Epithelial cell of esophagus (primary cell): Measurements from ENCODE around the gene ALKAL2.
A peak's percentile ranks its signal among the peaks of the same experiment; 100 is the strongest.

ENCODE experiments used
- DNase-seq: peaks from one replicate; pipeline ENCODE4 v3.0.0; 2010; ENCODE audit warnings: low read depth
- H3K4me3 ChIP-seq: 2 replicates; pipeline ENCODE4 v1.5.1; 2011; ENCODE audit warnings: mild to moderate bottlenecking, low read length, control low read depth
- TF ChIP-seq, protein P1 (sequence below): IDR thresholded peaks from 2 replicates; pipeline ENCODE4 v1.5.1; 2011; ENCODE audit warnings: low read depth, mild to moderate bottlenecking, low read length, control low read depth, inconsistent platforms; ENCODE audit not compliant: insufficient read depth; ENCODE audit errors: missing control alignments

The ALKAL2 gene

DNA sequence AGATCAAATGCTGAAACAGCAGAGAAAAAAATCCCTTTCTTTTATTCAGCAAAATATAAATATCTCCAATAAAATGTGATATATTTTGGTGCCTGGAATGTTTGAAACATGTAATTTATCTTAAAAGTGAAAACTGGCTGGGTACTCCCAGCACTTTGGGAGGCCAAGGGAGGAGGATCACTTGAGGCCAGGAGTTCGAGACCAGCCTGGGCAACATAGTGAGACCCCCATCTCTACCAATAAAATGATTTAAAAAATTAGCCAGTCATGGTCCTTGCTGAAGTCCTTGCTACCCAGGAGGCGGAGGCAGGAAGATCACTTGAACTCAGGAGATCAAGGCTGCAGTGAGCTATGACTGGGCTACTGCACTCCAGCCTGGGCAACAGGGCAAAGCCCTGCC lies 32.7 kb downstream of the ALKAL2 start:
- no peak overlapping the region for H3K4me3 ChIP-seq
- DNase-seq = no peak
- TF ChIP-seq, protein P1, sequence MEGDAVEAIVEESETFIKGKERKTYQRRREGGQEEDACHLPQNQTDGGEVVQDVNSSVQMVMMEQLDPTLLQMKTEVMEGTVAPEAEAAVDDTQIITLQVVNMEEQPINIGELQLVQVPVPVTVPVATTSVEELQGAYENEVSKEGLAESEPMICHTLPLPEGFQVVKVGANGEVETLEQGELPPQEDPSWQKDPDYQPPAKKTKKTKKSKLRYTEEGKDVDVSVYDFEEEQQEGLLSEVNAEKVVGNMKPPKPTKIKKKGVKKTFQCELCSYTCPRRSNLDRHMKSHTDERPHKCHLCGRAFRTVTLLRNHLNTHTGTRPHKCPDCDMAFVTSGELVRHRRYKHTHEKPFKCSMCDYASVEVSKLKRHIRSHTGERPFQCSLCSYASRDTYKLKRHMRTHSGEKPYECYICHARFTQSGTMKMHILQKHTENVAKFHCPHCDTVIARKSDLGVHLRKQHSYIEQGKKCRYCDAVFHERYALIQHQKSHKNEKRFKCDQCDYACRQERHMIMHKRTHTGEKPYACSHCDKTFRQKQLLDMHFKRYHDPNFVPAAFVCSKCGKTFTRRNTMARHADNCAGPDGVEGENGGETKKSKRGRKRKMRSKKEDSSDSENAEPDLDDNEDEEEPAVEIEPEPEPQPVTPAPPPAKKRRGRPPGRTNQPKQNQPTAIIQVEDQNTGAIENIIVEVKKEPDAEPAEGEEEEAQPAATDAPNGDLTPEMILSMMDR = no peak

DNA sequence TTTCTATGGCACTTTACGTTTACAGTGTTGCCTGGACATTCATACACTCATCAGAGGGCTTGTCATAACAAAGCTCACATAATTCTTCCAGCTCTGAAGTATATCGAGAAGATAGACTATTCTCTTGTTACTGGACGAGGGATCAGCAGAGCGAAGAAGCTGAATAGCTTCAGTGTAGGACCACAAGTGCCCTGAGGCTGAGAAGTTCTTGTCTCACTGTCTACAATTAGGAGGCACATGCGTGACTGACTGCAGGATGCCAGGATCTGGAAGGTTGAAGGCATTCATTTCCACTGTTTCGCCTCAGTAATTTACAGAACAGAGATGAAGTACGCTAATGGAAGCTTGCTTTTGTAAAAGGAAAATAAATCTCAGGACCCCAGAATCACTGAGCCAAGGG lies 33.6 kb downstream of the ALKAL2 start:
- H3K4me3 ChIP-seq = no peak overlapping the region
- TF ChIP-seq, protein P1 = no peak
- DNase-seq = peak; percentile 45

DNA sequence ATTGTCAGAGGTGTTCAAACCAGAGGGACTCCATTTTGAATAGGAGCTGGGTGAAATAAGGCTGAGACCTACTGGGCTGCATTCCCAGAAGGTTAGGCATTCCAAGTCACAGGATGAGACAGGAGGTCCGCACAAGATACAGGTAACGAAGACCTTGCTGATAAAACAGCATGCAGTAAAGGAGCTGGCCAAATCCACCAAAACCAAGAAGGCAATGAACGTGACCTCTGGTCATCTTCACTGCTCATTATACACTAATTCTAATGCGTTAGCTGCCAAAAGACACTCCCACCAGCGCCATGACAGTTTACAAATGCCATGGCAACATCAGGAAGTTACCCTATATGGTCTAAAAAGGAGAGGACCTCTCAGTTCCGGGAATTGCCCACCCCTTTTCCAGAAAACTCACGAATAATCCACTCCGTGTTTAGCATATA lies 34.7 kb downstream of the ALKAL2 start:
- H3K4me3 ChIP-seq = no peak overlapping the region
- DNase-seq = no peak
- TF ChIP-seq, protein P1 = no peak

DNA sequence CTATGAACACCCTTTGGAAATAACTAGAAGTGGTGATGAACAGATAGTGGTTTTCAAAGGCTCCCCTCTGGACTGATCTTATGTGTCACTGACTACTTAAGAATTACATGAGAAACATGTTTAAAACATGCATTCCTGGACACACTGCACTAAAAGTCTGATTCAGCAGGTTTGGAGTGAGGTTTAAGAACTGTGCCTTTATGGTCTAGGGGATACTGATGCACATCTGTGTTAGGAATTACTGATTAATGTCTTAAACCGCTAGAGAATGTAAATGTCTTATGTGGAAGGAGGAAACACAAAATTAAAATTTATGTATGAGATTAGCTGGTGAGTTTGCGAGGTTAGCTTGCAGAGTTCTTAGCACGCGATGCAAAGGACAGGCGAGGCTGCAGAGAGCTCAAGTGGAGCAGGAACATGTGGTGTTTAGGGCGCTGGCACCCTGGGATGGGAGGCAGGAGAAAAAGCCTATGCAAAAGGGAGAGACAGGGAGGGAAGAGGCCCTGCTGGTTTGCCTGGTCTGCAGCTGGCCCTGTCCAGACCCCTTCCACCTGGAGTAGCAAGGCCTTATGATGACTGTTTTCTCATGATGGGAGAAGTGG lies 35.8 kb downstream of the ALKAL2 start:
- no peak for DNase-seq
- TF ChIP-seq, protein P1 = no peak
- H3K4me3 ChIP-seq = no peak overlapping the region

DNA sequence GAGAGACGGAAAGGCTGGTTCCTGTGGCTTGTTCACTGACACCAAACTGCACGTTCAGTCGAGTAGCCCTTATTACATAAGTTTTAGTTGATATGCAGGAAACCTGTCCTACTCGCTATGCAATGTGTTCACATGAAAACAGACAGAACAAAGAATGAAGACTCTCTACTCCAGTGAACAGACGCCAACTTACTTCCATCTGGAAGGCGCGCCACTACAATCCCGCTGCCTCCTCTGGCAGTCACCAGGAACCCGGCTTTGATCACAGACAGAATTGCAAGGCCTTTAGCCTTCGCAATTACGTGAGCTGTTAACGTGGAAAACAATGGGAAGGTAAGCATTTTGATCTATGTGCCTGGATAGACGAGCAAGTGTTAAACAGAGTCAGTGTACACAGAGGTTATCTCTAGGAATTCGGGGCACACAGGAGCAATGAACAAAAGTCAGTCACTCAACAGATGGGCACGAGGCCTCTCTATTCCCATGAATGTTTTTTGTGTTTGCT lies 38.3 kb downstream of the ALKAL2 start:
- TF ChIP-seq, protein P1 = no peak
- peak; percentile 8 for DNase-seq
- H3K4me3 ChIP-seq = no peak overlapping the region

DNA sequence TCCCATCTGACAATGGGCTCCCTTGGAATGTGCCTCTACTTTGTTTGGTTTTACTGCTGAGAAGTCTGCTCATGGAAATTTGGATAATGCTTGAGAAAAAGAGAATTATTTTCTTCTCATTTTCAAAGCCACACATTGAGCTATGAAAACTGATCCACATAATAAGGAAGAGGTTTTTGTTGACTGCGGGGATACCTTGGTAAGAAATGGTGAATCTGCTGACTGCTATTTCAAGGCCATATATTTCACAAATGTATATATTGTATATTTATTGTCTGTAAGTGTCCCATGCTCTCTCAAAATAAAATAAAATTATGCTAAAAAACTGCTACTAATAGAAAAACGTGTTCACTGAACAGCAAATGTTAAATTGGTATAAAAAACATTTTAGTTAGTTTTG lies 39.2 kb downstream of the ALKAL2 start:
- TF ChIP-seq, protein P1 = no peak
- H3K4me3 ChIP-seq = no peak overlapping the region

More for the DNA sequence above, 39.2 kb downstream of the ALKAL2 start:
- no peak for DNase-seq
